Stomach (tissue), 4 donors: Measurements from ENCODE around the gene SPACA7.

Experiments
- EP300 ChIP-seq: sonication (generic); formaldehyde crosslinking; IDR thresholded peaks from one replicate; pipeline ENCODE4 v1.6.1; 2017; ENCODE audit warnings: antibody characterized with exemption
- POLR2AphosphoS5 ChIP-seq, 3 donors: sonication (generic); formaldehyde crosslinking; IDR thresholded peaks; one replicate each; pipeline ENCODE4 v1.6.1; 2016; ENCODE audit warnings: antibody characterized with exemption in 3 of 3
- TF ChIP-seq, protein P1 (sequence below), 7 experiments: fragments of 450-650 bp in 4 of 7; fragments of 200-600 bp in 3 of 7; sonication (generic) in 3 of 7; IDR thresholded peaks; one replicate each; pipeline ENCODE4 v1.5.1; 2016 to 2019; ENCODE audit warnings: antibody characterized with exemption in 7 of 7, control low read depth in 2 of 7, mild to moderate bottlenecking in 1 of 7

DNA sequence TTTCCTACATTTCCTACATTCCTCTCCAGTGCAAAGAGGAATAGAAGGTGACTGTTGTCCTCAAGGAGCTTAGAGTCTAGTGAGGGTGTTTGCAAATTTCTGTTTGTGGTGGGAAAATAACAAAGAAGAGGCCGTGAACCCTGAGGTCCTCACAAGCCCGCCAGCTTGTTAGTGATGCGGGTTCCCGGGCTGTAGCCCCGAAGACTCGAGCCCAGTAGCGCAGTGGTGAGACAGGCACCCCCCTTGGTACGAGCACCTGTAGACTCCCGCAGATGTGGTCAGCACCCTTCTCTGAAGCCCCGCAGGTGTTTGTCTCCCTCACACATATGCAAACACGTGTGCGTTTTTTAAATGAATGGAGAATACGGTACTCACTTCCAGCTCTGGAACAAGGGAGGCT lies 26.5 kb upstream of the SPACA7 start:
- TF ChIP-seq EP300 = no peak
- TF ChIP-seq, protein P1, sequence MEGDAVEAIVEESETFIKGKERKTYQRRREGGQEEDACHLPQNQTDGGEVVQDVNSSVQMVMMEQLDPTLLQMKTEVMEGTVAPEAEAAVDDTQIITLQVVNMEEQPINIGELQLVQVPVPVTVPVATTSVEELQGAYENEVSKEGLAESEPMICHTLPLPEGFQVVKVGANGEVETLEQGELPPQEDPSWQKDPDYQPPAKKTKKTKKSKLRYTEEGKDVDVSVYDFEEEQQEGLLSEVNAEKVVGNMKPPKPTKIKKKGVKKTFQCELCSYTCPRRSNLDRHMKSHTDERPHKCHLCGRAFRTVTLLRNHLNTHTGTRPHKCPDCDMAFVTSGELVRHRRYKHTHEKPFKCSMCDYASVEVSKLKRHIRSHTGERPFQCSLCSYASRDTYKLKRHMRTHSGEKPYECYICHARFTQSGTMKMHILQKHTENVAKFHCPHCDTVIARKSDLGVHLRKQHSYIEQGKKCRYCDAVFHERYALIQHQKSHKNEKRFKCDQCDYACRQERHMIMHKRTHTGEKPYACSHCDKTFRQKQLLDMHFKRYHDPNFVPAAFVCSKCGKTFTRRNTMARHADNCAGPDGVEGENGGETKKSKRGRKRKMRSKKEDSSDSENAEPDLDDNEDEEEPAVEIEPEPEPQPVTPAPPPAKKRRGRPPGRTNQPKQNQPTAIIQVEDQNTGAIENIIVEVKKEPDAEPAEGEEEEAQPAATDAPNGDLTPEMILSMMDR (IDR thresholded peaks at IDR 0.05) = no peak
- no peak for TF ChIP-seq POLR2AphosphoS5 (IDR thresholded peaks at IDR 0.05)
